Adipocyte (in vitro differentiated cells): ENCODE results near the gene PPP2R5B.
A peak's percentile ranks its signal among the peaks of the same experiment; 100 is the strongest.
"Not testable (repeated sequence)": the region's sequence is repeated elsewhere in the genome, so short reads cannot be mapped to it uniquely, and the experiment has no call there.

Experiments used
- DNase-seq: peaks from one replicate; pipeline ENCODE4 v3.0.0-alpha.2; 2015; ENCODE audit warnings: low read depth
- H3K27me3 ChIP-seq: replicated peaks from 2 replicates; pipeline ENCODE4 v1.7.0; 2013; ENCODE audit warnings: mild to moderate bottlenecking, low read length, moderate library complexity; ENCODE audit not compliant: control insufficient read depth, insufficient read depth
- H3K36me3 ChIP-seq: 2 replicates; pipeline ENCODE4 v1.7.0; 2013; ENCODE audit warnings: low read length, mild to moderate bottlenecking, moderate library complexity; ENCODE audit not compliant: control insufficient read depth, insufficient read depth, severe bottlenecking
- H3K4me1 ChIP-seq: 2 replicates; pipeline ENCODE4 v1.7.0; 2013; ENCODE audit warnings: mild to moderate bottlenecking, low read length, moderate library complexity; ENCODE audit not compliant: control insufficient read depth, insufficient read depth
- H3K4me3 ChIP-seq: 2 replicates; pipeline ENCODE4 v1.7.0; 2013; ENCODE audit warnings: mild to moderate bottlenecking, low read length, moderate library complexity
- H3K9ac ChIP-seq: 2 replicates; pipeline ENCODE4 v1.7.0; 2013; ENCODE audit warnings: mild to moderate bottlenecking, low read length, moderate library complexity
- H3K9me3 ChIP-seq: 2 replicates; pipeline ENCODE4 v1.7.0; 2013; ENCODE audit warnings: mild to moderate bottlenecking, low read length, moderate library complexity; ENCODE audit not compliant: control insufficient read depth

The PPP2R5B gene

DNA sequence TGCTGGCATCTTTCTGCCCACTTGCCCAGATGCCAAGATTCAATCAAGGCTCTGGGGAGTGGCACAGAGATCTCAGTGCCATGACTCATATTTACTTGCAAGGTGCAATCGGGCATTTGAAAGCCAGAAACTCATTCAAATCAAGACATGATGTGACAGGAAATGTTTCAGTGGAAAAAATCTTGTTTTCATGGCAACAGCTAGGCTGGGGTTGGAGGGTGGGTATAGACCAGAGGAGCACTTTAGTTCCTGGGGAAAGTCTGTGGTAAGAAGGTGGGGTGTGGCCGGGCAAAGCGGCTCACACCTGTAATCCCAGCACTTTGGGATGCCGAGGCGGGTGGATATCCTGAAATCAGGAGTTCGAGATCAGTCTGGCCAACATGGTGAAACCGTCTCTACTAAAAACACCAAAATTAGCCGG lies 46.3 kb downstream of the PPP2R5B start:
- Histone ChIP-seq H3K4me1 (peaks cover 8% of the 10 kb centered on the region), H3K36me3 (no peaks in the 10 kb centered on the region), H3K27me3 (peaks cover 10% of the 10 kb centered on the region), H3K9me3 (no peaks in the 10 kb centered on the region), H3K4me3 (no peak overlapping the region), H3K9ac (no peak overlapping the region)
- no peak for DNase-seq

- H3K36me3 ChIP-seq, result no peaks in the 10 kb centered on the region
- H3K9me3 ChIP-seq, result no peaks in the 10 kb centered on the region
- H3K4me3 ChIP-seq, result peak within 1 kb of the TSS; percentile 66
- peaks cover 8% of the 10 kb centered on the region for H3K4me1 ChIP-seq
- no peak for DNase-seq
- peaks cover 13% of the 10 kb centered on the region for H3K27me3 ChIP-seq
- peak within 1 kb of the TSS; percentile 49 for H3K9ac ChIP-seq
These were observed 47.1 kb downstream of the PPP2R5B start, which contains the start of gene MAJIN for GRCh38 chr11:64971421-64972233. Gene MAJIN, minus strand, starts transcription at chr11:64972108. Its CDS starts 12,703 bp downstream, at chr11:64959405.

- peaks cover 8% of the 10 kb centered on the region for H3K4me1 ChIP-seq
- H3K9ac ChIP-seq, result no peak overlapping the region
- no peak overlapping the region for H3K4me3 ChIP-seq
- H3K9me3 ChIP-seq, result no peaks in the 10 kb centered on the region
- H3K36me3 ChIP-seq, result no peaks in the 10 kb centered on the region
- DNase-seq, result no peak
- peaks cover 18% of the 10 kb centered on the region for H3K27me3 ChIP-seq
These were observed 49.6 kb downstream of the PPP2R5B start for GRCh38 chr11:64974124-64974523.

GRCh38 chr11:64976651-64977050 lies 52.2 kb downstream of the PPP2R5B start:
- Histone ChIP-seq H3K36me3 (no peaks in the 10 kb centered on the region), H3K4me1 (peaks cover 6% of the 10 kb centered on the region), H3K9ac (no peak overlapping the region), H3K9me3 (no peaks in the 10 kb centered on the region), H3K4me3 (no peak overlapping the region), H3K27me3 (peaks cover 14% of the 10 kb centered on the region)
- no peak for DNase-seq

DNA sequence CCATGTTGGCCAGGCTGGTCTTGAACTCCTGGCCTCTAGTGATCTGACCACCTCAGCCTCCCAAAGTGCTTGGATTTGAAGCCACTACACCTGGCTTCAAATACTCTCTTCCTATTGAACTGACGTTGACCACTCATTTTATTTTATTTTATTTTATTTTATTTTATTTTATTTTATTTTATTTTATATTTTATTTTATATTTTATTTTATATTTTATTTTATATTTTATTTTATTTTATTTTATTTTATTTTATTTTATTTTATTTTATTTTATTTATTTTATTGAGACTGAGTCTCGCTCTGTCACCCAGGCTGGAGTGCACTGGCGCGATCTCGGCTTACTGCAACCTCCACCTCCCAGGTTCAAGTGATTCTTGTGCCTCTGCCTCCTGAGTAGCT lies 58.9 kb downstream of the PPP2R5B start:
- not testable (repeated sequence) for H3K36me3 ChIP-seq, H3K9ac ChIP-seq, DNase-seq, H3K4me3 ChIP-seq, H3K4me1 ChIP-seq, H3K27me3 ChIP-seq, H3K9me3 ChIP-seq
